Activated T-cell treated with anti-CD3 and anti-CD28 coated beads, Interleukin-2, amount 50 U/mL, for 4 hours (primary cell): ENCODE results near the gene SPIC. TPM values are rescaled to one million over a fixed set of nuclear protein-coding genes. Genes with fewer than 3 reads are reported as not detected.

Source experiments
- ATAC-seq, 2 donors: fragments of 200-7000 bp; cut with Tn5 transposase; one replicate each; pipeline ENCODE4 v1.10.0; 2021
- DNase-seq: peaks from one replicate; pipeline ENCODE4 v3.0.0-alpha.2; 2020
- H3K27me3 Mint-ChIP-seq: one replicate; pipeline ENCODE4 v1.8.0; 2021; ENCODE audit warnings: low read depth, mixed read lengths
- H3K36me3 Mint-ChIP-seq: one replicate; pipeline ENCODE4 v1.8.0; 2022; ENCODE audit warnings: mixed read lengths; ENCODE audit not compliant: insufficient read depth
- H3K4me1 Mint-ChIP-seq: one replicate; pipeline ENCODE4 v1.8.0; 2021; ENCODE audit warnings: low read depth, mixed read lengths
- H3K4me3 Mint-ChIP-seq: one replicate; pipeline ENCODE4 v1.8.0; 2021; ENCODE audit warnings: mild to moderate bottlenecking, moderate library complexity, mixed read lengths
- H3K9me3 Mint-ChIP-seq: one replicate; pipeline ENCODE4 v1.8.0; 2021; ENCODE audit warnings: mixed read lengths
- total RNA-seq, 3 donors: library from RNA; stranded (reverse); gene quantifications; one replicate each; pipeline ENCODE4 v1.2.1, GENCODE V29; 2021

The SPIC gene
- total RNA-seq, 3 donors from 2014 or later, result not detected

DNA sequence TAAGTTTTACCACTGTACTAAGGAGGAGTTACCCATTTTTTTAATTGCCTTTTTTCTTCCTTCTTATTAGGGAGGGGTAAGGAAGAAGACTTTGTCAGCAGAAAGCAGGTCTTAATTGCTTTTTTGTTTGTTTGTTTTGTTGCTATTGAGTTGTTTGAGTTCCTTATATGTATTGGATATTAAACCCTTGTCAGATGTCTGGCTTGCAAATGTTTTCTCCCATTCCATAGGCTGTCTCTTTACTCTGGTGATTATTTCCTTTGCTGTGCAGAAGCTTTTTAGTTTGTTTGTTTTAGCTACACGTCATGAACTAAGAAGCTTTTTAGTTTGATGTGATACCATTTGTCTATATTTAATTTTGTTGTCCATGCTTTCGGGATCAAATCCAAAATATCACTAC is 13.3 kb downstream of the SPIC start:
- H3K9me3 Mint-ChIP-seq, result no peaks in the 10 kb centered on the region
- no peak overlapping the region for H3K4me3 Mint-ChIP-seq
- DNase-seq (no peak), ATAC-seq (no peak)
- no peaks in the 10 kb centered on the region for H3K36me3 Mint-ChIP-seq
- H3K27me3 Mint-ChIP-seq, result peaks cover 11% of the 10 kb centered on the region
- no peaks in the 10 kb centered on the region for H3K4me1 Mint-ChIP-seq

DNA sequence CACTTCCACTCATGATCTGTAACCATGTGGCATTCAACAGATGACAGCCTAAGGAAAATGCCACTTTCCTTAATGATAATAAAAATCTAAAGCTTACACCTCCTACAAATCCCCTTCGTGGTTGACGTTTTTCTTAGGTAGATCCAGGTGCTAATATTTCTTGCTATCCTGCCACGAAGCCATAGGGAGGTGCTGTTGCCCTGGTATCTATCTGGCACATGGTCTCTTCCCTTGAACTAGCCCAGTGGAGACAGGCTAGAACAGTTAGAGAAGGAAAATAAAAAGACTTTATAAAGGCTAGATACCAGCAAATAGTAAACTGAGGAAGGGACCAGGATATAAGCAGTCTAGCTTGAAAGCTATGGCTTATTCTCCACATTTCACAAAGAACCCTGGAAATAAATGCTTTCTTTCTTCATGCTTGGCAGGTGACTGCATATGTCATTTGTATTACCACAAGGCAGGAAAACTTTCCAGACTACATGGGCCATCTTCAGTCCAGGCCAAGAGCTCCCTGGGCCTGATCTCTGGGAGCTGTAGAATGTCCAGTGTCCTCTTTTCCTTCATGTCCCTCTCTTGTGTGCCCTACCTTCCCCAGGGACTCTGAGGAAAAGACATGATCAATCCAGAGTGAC is 15.3 kb downstream of the SPIC start:
- H3K36me3 Mint-ChIP-seq, result no peaks in the 10 kb centered on the region
- ATAC-seq, result no peak
- H3K4me3 Mint-ChIP-seq, result no peak overlapping the region
- peaks cover 11% of the 10 kb centered on the region for H3K27me3 Mint-ChIP-seq
- DNase-seq, result no peak
- H3K4me1 Mint-ChIP-seq, result no peaks in the 10 kb centered on the region
- no peaks in the 10 kb centered on the region for H3K9me3 Mint-ChIP-seq

DNA sequence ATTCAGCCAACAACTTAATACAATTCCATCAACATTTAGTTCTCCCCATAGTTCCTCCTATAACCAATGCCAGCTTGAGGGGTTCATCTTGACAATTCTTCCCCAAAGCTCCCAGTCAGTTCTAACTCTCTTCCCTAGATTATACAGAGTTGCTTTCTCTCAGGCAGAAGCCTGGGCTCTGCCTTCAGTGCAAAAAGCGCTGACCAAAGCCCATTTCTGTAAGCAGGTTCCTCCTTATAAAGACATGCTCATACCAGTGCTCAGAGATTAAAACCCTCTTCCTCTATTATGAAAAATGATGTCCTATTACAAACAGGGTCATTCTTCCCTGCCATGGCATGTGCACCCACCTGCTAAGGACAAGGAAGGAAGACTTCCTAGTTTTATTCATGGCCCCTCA is 16.2 kb downstream of the SPIC start:
- DNase-seq (no peak), ATAC-seq (no peak)
- no peaks in the 10 kb centered on the region for H3K4me1 Mint-ChIP-seq
- no peaks in the 10 kb centered on the region for H3K9me3 Mint-ChIP-seq
- H3K4me3 Mint-ChIP-seq, result no peak overlapping the region
- H3K36me3 Mint-ChIP-seq, result no peaks in the 10 kb centered on the region
- peaks cover 11% of the 10 kb centered on the region for H3K27me3 Mint-ChIP-seq

- H3K9me3 Mint-ChIP-seq, result no peaks in the 10 kb centered on the region
- DNase-seq, result no peak
- H3K4me3 Mint-ChIP-seq, result no peak overlapping the region
- no peak for ATAC-seq
- peaks cover 10% of the 10 kb centered on the region for H3K27me3 Mint-ChIP-seq
- no peaks in the 10 kb centered on the region for H3K36me3 Mint-ChIP-seq
- no peaks in the 10 kb centered on the region for H3K4me1 Mint-ChIP-seq
Measured at GRCh38 chr12:101493556-101493955, 18.4 kb downstream of the SPIC start.

DNA sequence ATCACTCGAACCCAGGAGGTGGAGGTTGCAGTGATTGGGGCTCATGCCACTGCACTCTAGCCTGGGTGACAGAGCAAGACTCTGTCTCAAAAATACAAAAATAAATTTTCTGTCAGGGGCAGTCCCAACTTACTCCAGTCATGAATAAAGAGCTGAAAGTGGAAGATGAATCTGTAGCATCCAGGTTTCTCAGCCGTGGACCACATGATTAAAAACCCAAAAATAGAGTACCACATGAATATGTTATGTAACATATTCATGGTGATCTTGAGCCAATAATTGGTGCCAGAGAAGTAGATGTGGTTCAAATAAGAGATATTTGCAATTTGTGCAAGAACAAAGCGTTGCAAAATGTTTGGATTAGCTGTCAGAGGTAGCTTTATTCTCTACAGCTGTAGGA is 23.1 kb downstream of the SPIC start:
- Mint-ChIP-seq H3K4me1 (no peaks in the 10 kb centered on the region), H3K4me3 (no peak overlapping the region), H3K9me3 (no peaks in the 10 kb centered on the region), H3K36me3 (no peaks in the 10 kb centered on the region), H3K27me3 (no peaks in the 10 kb centered on the region)
- DNase-seq, result no peak
- ATAC-seq, result no peak

DNA sequence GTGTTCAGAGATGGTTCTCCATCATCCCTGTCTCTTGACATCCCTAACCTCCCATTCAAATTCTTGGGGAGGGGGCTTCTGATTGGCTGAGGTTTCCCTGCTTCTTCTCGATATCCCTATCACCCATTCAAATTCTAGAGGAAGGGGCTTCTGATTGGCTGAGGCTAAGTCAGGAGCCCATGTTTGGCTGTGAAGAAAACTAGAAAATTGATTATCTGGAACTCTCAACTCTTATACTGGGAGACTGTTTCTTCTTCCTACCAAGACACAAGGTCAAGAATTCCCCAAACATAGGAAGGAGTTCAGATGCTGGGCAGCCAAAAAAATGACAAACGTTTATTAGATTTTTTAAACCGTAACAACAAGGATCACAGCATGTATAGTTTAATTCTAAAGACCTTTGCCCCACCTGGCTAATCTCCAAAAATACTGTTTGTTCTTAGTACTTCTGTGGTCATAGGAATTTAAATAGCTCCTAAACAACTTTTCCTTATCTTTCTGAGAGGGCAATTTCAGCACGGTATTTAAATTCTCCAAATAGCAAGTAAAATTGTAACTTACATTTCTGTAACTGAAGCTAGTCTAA is 26.4 kb downstream of the SPIC start:
- H3K9me3 Mint-ChIP-seq, result no peaks in the 10 kb centered on the region
- H3K27me3 Mint-ChIP-seq, result no peaks in the 10 kb centered on the region
- H3K36me3 Mint-ChIP-seq, result no peaks in the 10 kb centered on the region

GRCh38 chr12:101521136-101521535 is 46.0 kb downstream of the SPIC start:
- Mint-ChIP-seq H3K9me3 (peaks cover 3% of the 10 kb centered on the region), H3K36me3 (no peaks in the 10 kb centered on the region), H3K4me1 (no peaks in the 10 kb centered on the region), H3K27me3 (peaks cover 6% of the 10 kb centered on the region), H3K4me3 (no peak overlapping the region)
- DNase-seq (no peak), ATAC-seq (no peak)

More for the DNA sequence above, 26.4 kb downstream of the SPIC start:
- Mint-ChIP-seq H3K4me1 (no peaks in the 10 kb centered on the region), H3K4me3 (no peak overlapping the region)
- DNase-seq, result no peak
- ATAC-seq, result no peak

DNA sequence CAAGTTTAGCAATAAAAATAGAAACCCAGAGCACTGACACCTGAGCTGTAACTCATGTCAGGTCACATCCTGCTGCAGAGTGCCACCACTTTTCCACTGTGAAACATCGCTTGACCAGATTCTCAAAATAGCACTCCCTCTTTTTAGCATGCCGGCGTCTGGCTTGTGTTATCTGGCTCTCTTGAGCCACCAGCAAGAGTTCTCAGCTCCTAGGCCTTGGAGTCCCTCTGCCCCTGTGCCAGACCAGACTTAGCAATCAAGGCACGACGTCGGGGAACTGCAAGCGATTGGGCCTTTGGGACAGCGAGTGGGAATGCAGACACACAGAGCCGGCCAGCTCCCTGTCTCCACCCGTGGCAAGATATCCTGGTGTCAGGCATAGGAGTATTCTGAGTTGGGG is 52.5 kb downstream of the SPIC start:
- Mint-ChIP-seq H3K4me3 (no peak overlapping the region), H3K36me3 (no peaks in the 10 kb centered on the region), H3K9me3 (no peaks in the 10 kb centered on the region), H3K4me1 (no peaks in the 10 kb centered on the region), H3K27me3 (peaks cover 9% of the 10 kb centered on the region)
- ATAC-seq, result no peak
- DNase-seq, result no peak

DNA sequence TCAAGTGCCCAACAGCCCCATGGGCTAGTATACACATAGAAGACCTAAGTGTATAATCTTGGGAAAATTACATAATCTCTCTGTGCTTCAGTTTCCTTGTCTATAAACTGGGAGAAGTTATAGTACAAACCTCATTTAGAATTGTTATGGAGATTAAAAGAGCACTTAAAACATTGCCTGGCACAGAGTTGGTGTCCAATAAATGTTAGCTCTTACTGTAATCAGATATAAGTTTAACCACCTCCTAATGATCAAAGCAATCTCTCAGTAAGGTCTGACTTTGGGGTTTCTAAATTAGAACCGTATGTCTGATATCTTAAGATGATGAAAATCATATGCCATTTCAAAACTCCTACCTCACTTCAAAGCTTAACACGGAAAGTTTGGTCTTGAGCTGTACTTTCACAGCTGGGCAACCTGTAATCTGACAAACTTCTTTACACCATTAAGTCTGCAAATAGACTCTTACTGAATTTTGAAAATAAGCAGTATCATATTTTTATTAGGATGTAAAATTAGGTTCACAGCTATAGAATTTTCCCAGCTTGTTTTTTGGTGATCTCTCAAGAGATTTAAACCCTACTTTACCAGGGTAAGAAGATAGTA is 61.0 kb downstream of the SPIC start:
- Mint-ChIP-seq H3K27me3 (peaks cover 7% of the 10 kb centered on the region), H3K36me3 (no peaks in the 10 kb centered on the region), H3K4me3 (no peak overlapping the region), H3K9me3 (no peaks in the 10 kb centered on the region), H3K4me1 (no peaks in the 10 kb centered on the region)
- no peak for ATAC-seq
- no peak for DNase-seq

Other genes with a start within 250 kb of the SPIC start
- 10 to 100 TPM; 61.7 to 69.5 (median 68.3) TPM for gene UTP20, start 195.2 kb upstream of the SPIC start, total RNA-seq
- gene ARL1, start 67.6 kb upstream of the SPIC start, total RNA-seq, result 100 to 1,000 TPM in 1 of 3 donors, 10 to 100 TPM in 2; 82.4 to 100 (median 92.5) TPM
- not detected for gene MYBPC1, start 119.6 kb downstream of the SPIC start, total RNA-seq
- gene CHPT1, start 222.3 kb downstream of the SPIC start, total RNA-seq, result 10 to 100 TPM; 16.3 to 18.2 (median 16.5) TPM